ENCODE measurements around the gene GLIS2.
"Not testable (repeated sequence)": the region's sequence is repeated elsewhere in the genome, so short reads cannot be mapped to it uniquely, and the experiment has no call there.

GLIS2 gene

DNA sequence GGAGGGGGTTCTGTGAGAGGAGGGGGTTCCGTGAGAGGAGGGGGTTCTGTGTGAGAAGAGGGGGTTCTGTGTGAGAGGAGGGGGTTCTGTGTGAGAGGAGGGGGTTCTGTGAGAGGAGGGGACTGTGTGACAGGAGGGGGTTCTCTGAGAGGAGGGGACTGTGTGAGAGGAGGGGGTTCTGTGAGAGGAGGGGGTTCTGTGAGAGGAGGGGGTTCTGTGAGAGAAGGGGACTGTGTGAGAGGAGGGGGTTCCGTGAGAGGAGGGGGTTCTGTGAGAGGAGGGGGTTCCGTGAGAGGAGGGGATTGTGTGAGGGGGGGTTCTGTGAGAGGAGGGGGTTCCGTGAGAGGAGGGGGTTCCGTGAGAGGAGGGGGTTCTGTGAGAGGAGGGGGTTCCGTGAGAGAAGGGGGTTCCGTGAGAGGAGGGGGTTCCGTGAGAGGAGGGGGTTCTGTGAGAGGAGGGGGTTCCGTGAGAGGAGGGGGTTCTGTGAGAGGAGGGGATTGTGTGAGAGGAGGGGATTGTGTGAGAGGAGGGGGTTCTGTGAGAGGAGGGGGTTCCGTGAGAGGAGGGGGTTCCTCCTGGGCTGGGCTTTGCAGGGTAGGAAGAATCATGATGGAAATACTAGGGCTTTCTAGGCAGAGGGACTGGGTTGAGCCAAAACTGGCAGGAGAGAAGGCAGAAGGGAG lies 28.6 kb downstream of the GLIS2 start:
- in situ Hi-C loops (cut with MboI; ENCODE audit: low pct_unique_long_range_greater_than_20kb, low sequenced_read_pairs); DNase-seq: not testable (repeated sequence)

DNA sequence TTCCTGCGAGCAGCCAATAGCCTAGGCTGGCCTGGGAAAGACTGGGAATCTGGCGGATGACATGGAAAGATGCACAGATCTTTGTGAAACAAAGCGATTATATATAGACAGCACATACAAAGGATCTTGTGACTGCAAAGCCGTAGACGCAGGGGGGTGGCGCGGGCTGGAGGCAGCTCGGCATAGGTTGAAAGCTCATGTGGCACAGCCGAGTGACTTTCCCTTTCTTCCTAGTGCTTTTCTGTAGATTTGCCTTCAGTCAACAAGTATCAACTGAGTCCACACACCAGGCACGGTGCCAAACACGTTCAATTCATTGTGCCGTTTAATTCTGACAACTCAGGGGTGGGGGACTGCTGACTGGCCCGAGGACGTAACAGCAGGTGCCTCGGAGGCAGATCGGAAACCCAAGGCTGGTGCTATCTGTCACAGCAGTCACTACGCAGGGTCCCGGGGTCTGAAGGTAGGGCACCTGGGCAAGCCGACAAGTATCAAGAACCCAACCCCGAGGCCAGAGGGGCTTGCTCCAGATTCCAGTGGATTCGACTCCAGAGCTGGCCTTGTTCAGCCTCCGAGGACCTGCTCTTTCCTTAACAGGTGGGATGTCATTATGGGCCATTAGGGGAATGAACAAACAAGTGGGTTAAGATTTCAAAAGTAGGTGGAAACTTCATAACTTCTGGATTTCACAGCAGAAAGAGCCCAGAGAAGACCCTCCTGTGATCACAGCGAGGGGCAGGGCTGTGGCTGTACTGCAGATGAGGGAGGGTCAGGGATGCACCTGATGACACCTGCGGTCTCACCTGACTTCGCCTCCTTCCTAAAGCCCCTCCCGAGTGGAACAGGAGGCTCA lies 29.3 kb downstream of the GLIS2 start:
- DNase-seq: no peak
- in situ Hi-C loops (cut with MboI; ENCODE audit: low pct_unique_long_range_greater_than_20kb, low sequenced_read_pairs): no loop called here

DNA sequence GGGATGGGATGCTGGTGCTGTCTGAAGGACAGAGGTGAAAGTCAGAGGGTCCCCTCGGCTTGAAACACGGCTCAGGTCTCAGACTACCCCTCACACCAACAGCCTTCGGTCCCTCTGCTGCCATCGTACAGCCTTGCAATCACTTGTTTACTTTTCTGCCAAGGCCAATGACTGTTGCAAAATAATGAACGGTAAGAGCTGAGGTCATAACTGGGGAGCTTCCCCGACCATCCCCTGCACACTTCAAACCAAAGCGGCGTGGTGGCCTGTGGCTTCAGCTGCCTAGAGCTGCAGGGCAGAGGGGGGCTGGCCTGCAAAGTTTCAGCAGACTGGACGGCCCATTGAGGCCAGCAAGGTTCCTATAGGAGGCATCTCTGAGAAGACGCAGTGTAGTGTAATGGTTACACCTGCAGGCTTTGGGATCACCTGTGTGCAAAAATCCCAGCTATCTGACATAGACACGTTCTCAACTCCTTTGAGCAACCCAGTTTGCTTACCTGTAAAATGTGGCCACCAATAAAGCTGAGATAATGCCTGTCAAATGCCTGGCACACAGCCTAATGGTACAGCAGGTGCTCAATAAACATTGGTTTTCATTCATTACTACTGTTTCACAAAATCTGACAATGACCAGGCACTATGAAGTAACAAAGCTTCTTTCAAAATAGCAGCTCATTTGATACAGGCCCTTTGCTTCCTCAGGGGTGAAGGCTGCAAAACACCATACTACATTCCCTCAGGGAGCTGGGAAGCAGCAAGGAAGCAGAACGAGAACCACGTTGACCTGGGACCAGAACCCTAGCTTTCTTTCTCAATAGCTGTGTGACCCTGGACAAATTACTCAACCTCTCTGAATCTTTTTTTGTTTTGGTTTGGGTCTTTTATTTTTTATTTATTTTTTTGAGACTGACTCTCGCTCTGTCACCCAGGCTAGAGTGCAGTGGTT lies 30.2 kb downstream of the GLIS2 start:
- DNase-seq: no peak

DNA sequence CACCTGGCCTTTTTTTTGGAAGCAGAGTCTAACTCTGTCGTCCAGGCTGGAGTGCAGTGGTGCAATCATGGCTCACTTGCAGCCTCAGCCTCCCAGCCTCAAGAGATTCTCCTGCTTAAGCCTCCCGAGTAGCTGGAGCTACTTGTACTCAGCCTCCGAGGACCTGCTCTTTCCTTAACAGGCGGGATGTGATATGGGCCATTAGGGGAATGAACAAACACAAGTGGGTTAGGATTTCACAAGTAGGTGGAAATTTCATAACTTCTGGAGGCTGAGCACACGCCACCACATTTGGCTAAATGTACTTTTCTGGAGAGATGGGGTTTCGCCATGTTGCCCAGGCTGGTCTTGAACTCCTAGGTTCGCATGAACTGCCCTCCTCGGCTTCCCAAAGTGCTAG lies 31.1 kb downstream of the GLIS2 start:
- in situ Hi-C loops (cut with MboI; ENCODE audit: low pct_unique_long_range_greater_than_20kb, low sequenced_read_pairs): no loop called here
- DNase-seq: no peak

More for the DNA sequence above, 30.2 kb downstream of the GLIS2 start:
- in situ Hi-C loops (cut with MboI; ENCODE audit: low pct_unique_long_range_greater_than_20kb, low sequenced_read_pairs): no loop called here

DNA sequence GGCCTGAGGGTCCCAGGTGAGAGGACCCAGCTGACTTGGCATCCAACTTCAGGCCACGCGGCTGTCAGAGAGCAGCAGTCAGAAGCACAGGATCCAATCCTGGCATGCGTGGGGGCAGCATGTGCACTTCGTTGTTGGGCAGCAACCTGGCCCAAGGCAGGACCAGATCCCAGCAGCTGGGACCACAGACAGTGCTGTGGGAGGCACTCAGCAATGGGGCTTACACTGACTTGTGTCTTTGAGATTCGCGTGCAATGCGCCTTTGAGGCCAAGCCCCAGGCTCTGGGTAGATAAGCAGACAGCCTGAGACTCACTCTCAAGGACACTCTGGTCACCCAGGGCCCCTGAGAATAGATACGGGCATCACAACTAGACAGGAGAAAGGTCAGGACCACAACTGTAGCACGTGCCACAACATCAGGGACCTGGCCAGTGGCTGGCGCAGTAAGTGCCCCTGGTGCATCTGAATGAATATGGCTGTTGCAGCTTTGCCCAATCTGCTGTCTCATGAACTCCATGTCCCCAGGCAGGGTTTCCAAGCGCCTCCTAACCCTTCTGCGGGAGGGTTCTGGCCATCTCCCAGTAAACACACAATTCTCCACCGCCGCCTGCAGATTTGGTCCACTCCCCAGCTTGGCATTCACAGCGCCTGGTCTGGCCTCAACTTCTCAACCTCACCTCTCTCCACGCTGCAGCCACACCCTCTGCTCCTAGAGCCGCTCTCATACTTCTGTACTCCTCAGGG lies 32.1 kb downstream of the GLIS2 start:
- DNase-seq: no peak
- in situ Hi-C loops (cut with MboI; ENCODE audit: low pct_unique_long_range_greater_than_20kb, low sequenced_read_pairs): no loop called here

DNA sequence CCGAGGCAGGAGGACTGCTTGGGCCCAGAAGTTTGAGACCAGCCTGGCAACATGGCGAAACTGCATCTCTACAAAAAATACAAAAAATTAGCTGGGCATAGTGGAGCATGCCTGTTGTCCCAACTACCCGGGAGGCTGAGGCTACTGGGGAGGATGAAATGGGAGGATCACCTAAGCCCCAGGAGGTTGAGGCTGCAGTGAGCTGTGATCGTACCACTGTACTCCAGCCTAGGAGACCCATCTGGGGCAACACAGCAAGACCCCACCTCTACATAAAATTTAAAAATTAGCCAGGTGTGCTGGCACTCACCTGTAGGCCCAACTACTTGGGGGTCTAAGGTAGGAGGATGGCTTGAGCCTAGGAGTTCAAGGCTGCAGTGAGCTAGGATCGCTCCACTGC lies 33.5 kb downstream of the GLIS2 start:
- in situ Hi-C loops (cut with MboI; ENCODE audit: low pct_unique_long_range_greater_than_20kb, low sequenced_read_pairs): no loop called here
- no peak for DNase-seq

DNA sequence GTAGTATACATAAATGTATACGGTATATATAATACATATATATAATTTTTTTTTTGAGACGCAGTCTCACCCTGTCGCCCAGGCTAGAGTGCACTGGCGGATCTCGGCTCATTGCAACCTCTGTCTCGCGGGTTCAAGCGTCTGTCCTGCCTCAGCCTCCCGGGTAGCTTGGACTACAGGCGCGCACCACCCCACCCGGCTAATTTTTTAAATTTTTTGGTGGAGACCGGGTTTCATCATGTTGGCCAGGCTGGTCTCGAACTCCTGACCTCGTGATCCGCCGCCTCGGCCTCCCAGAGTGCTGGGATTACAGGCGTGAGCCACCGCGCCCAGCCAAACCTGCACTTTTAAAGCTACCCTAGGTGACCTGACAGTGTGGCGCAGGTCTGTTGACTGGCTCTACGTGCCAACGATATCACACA lies 34.5 kb downstream of the GLIS2 start:
- DNase-seq: peak; percentile 52
- in situ Hi-C loops (cut with MboI; ENCODE audit: low pct_unique_long_range_greater_than_20kb, low sequenced_read_pairs): no loop called here

DNA sequence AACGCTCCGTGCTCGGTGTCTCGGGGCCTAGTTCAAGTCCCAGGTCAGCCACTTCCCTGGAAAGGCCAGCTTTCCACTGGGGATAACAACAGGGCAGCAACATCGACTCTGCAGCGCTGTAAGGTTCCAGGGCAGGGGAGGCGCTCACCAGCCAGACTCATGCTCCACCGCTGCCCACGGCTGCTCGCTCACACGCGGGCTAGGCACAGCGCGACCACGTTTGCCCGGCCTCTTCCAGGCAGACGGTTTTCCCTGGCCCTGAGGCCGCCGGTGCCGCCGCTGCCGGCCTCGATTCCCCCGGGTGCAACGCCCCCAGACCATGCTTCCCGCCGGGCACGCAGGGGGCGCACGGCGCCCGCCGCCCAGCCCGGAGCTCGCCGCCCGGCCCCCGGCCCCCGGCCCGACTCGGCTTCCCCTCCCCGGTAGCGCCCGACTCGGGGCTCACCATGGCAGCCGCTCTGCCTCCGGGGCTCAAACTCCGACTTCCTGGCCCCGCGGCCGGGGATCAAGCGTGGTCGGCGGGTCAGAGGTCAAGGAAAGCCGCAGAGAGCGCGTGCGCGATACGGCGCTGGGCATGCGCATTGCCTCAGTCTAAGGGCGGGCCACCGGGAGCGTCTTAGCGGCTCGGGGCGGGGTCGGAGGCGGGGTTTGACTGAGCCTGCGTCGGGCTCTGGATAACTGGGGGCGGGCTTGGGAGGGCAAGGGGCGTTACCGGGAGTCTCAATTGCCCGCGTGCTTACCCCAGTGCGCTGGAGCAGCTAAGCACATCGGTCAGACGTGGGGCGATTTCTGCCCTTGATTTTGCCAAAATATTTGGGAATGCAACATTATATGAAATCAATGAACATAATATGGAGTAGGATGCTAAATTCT lies 35.2 kb downstream of the GLIS2 start, which contains the start of gene PAM16:
Gene PAM16 (minus strand): TSS at position 535 of the 873 bp plus-strand sequence. CDS start 87 bp downstream, at position 448.
- in situ Hi-C loops (cut with MboI; ENCODE audit: low pct_unique_long_range_greater_than_20kb, low sequenced_read_pairs): no loop called here
- DNase-seq: peak; percentile 94

DNA sequence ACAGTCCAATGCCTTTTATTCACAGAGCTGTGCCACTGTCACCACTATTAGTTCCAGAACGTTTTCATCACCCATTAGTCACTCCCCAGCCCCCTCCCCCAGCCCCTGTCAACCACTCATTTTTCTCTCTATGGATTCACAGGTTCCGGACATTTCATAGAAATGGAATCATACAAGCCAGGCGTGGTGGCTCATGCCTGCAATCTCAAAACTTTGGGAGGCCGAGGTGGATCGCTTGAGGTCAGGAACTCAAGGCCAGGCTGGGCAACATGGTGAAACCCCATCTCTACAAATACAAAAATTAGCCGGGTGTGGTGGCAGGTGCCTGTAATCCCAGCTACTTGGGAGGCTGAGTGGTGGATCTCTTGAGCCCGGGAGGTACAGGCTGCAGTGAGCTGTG lies 36.0 kb downstream of the GLIS2 start:
- in situ Hi-C loops (cut with MboI; ENCODE audit: low pct_unique_long_range_greater_than_20kb, low sequenced_read_pairs): no loop called here
- DNase-seq: no peak

DNA sequence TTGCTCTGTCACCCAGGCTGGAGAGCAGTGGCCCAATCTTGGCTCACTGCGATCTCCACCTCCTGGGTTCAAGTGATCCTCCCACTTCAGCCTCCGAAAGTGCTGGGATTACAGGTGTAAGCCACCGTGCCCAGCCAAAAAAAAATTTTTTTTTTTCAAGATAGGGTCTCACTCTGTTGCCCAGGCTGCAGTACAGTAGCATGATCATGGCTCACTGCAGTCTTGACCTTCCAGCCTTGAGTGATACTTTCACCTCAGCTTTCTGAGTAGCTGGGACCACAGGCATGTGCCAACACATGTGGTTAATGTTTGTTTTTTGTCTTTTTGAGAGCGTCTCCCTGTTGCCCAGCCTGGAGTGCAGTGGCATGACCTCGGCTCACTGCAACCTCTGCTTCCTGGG lies 37.0 kb downstream of the GLIS2 start:
- DNase-seq: no peak
- in situ Hi-C loops (cut with MboI; ENCODE audit: low pct_unique_long_range_greater_than_20kb, low sequenced_read_pairs): no loop called here

DNA sequence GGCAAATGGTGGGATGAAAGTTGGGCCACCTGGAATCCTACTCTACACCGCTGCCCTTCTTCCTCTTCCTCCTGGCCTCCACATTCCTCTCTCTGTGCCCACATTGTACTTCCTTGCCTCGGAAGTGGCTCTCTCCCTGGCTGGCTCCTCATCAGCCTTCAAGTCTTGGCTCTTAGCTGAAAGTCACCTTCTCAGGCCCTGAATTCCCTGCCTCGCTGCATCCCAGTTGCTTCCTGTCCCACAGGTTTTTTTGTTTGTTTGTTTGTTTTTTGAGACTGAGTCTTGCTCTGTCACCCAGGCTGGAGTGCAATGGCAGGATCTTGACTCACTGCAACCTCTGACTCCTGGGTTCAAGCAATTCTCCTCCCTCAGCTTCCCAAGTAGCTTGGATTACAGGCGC lies 37.8 kb downstream of the GLIS2 start:
- in situ Hi-C loops (cut with MboI; ENCODE audit: low pct_unique_long_range_greater_than_20kb, low sequenced_read_pairs): no loop called here

DNA sequence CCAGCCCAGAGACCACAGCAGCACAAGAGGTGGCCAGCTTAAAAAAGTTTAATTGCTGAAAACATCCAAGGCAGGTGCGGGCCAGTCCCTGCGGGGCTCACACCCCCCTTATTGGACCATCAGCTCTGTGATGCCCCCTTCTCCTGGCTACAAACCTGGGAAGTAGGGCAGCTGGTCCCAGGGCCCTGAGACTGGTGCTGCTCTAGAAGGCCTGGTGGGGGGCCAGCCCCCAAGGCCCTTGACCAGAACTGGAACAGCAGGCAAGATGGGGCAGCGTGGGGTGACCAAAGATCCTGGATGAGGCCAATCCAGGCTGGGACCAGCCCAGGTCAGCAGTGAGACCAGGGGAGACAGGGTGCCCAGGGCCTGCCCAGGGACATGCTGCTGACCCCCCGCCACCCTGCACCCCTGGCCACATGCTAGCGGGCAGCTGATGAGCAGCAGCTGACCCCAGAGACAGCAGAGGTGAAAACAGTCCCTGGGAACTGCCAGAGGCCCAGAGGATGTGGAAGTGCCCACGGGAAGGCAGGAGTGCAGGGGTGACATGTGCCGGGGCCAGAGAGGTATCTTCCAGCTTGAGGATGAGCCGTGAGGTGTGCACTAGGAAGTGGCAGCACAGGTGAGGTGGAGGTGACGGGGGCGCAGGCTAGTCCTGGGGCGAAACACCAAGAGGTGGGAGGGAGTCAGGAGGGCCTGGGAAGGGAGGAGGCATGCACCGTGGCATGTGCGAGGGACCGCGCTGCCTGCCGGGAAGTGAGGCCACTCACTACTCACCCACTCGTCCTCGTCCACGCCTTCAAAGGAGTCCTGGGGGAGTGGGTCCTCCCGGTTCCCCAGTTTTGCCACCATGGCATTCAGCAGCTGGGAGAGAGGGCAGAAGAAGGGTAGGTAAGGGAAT lies 38.9 kb downstream of the GLIS2 start:
- DNase-seq: no peak
- in situ Hi-C loops (cut with MboI; ENCODE audit: low pct_unique_long_range_greater_than_20kb, low sequenced_read_pairs): no loop called here

More for the DNA sequence above, 37.8 kb downstream of the GLIS2 start:
- DNase-seq: no peak

DNA sequence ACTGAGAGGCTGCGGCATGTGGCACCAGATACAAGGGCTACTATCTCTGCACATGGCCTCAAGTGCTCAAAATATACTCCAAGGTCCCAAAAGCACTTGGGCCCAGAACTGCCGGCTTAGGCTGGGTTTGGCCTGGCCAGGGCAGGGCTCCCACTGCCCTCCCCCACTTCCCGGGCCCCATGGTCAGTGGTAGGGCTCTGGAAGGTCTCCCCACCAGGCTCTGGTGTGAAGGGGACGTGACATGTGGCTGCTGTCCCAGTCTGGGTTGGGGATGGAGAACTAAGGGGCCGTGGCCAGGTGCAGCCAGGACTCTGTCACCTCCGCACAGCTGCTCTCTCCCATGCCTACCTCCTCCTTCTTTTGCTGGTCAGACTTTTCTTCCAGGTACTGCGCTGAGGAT lies 41.0 kb downstream of the GLIS2 start:
- no peak for DNase-seq
- in situ Hi-C loops (cut with MboI; ENCODE audit: low pct_unique_long_range_greater_than_20kb, low sequenced_read_pairs): no loop called here

DNA sequence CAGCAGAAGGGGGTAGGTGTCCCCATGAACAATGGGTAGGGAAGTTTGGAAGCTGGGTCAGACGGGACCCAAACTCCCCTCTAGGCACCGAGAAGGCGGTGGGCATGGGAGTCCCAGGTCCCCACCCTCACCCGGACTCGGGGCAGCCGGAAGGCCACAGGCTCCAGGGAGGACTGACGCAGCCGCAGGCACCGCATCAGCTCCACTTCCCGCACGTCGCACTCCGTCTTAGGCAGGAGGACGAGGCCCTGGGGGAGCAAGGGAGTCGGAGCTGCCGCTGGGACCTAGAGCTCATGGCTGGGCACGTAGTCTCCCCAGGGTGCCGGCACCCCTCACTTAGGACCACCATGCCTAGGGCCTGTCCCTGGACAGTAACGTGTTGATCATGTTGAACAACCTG lies 42.4 kb downstream of the GLIS2 start:
- DNase-seq: no peak
- in situ Hi-C loops (cut with MboI; ENCODE audit: low pct_unique_long_range_greater_than_20kb, low sequenced_read_pairs): no loop called here

DNA sequence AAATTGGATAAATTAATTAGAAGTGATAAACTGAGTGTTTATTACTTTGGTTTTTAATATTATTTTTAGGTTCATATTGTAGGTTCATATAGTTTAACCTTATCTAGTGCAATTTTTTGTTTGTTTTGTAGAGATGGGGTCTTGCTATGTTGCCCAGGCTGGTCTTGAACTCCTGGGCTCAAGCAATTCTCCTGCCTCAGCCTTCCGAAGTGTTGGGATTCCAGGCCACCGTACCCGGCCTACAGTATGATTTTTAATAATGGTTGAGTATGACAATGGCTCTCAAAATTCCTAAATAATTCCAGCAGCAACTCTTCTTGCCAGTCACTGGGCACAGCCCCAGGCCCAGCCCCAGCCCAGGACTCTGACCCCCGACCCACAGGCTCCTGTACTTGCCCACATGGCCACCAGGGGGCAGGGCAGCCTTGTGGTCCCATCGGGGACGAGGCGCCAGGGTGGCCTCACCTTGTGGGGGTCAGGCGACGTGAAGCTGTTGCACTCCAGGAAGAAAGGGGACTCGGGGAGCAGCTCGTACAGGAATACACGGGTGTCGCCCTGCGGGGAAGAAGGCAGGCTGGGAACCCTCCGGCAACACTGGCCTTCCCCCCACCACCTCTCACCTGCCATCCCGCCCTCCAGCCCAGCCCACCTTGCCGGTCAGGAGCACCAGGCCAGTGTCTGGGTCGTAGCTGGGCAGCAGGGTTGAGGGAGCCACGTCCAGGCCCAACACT lies 43.1 kb downstream of the GLIS2 start:
- peak; percentile 35 for DNase-seq
- in situ Hi-C loops (cut with MboI; ENCODE audit: low pct_unique_long_range_greater_than_20kb, low sequenced_read_pairs): no loop called here

DNA sequence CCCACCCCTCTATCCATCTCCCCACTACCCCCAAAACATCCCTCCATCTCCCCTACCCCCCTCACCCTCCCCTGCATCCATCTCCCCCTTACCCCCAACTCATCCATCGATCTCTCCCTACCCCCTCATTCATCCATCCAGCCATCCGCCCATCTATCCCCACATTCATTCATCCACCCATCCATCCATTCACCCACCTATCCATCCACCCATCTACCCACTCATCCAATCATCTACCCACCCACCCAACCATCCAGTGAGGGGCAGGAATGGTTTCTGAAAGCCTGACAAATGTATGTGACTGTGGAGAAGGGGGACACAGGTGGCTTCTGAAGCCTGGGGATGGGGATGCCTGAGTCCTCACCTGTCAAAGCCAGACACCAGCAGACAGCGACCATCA lies 44.0 kb downstream of the GLIS2 start:
- in situ Hi-C loops (cut with MboI; ENCODE audit: low pct_unique_long_range_greater_than_20kb, low sequenced_read_pairs): no loop called here
- no peak for DNase-seq

All from KBM-7 (cell line).